ENCODE data around the gene MUC6.

MUC6 gene

DNA sequence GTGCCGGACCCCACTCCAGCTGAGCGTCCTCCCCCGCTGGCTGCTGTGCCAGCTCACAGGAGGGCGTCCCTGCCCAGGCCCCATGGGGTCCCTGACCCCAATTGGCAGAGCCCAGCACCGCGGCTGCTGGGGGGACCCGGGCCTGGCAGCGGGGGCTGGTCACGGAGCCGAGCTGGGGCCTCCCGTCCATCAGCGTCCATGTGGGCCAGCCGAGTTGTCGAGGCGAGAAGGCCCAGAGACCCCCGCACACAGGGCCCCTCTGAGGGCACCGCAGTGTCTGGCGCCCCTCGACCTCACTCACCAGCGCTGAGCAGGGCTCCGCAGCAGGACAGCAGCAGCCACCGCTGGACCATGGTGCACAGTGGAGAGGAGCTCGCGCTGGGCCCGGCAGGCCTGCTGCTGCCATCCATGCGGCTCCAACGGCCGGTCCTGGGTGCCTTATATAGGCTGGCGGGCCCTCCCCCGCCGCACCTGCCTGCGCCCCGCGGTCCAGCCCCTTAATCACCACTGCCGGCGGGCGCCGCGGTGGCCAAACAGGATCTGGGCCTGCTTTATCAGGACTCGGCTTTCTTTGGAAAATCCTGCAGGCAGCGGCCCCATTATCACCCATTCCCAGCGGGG lies at the start of gene MUC6:
TSS of gene MUC6 (minus strand) at position 416 of the 621 bp plus-strand sequence. CDS start at position 353, 63 bp downstream.
- no peak for DNase-seq

- no peak for DNase-seq
Observed at GRCh38 chr11:1085440-1086170, 49.1 kb upstream of the MUC6 start.

DNA sequence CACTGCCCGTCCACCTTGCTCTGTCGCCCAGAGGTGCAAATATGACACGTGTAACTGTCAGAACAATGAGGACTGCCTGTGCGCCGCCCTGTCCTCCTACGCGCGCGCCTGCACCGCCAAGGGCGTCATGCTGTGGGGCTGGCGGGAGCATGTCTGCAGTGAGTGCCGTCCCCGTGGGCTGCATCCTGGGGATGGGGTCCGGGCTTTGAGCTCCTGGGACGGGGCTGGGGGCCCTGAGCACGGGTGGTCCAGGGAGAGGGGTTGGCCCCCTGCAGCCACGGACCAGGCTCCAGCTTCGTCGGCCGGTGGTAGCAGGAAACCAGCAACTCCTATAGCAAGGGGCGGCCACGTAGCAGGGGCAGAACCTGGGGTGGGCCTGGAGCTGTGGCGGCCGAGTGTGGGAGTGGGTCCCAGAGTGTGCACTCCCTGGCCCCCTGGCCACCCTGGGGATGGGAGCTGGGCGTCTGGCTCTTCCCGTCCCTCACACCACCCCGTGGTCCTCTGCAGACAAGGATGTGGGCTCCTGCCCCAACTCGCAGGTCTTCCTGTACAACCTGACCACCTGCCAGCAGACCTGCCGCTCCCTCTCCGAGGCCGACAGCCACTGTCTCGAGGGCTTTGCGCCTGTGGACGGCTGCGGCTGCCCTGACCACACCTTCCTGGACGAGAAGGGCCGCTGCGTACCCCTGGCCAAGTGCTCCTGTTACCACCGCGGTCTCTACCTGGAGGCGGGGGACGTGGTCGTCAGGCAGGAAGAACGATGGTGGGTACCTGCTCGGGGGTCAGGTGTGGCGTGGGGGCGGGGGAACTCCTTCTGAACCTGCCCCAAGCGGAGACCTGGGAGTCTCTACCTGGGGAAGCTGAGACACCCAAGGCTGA lies 48.3 kb upstream of the MUC6 start:
- no peak for DNase-seq

DNA sequence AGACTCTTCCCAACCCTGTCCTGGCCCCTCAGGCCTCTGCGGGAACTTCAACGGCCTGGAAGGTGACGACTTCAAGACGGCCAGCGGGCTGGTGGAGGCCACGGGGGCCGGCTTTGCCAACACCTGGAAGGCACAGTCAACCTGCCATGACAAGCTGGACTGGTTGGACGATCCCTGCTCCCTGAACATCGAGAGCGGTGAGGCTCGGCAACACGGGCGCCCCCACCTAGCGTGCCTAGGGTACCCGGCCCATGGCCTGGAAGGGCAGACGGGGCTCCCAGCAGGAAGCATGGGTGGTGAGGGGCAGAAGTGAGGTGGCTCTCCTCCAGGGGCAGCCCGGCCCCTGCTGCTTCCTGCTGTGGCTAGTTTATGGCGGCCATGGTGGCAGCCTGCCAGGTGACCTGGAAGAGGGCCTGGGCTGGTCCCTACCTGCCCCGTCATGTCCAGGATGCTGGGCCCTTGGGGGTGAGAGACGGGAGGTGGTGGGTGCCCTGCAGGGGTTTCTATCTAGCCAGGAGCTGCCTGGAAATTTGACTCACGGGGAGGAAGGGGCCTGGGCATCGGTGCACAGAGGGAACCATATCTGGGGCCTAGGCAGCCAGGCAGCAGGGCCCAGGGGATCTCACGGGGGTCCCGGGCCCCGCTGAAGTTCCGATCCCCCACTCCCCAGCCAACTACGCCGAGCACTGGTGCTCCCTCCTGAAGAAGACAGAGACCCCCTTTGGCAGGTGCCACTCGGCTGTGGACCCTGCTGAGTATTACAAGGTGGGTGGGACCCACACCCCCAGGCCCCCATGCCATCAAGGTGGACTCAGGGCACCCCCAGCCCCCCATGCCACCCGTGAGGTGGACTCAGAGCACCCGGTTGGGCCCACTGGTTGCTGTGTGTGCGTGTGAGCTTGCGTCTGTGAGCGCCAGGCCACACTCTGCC lies 47.4 kb upstream of the MUC6 start:
- DNase-seq = no peak

- no peak for DNase-seq
Observed at GRCh38 chr11:1082728-1083620, 46.5 kb upstream of the MUC6 start.

- DNase-seq = no peak
Observed at GRCh38 chr11:1082346-1082727, 45.8 kb upstream of the MUC6 start.

DNA sequence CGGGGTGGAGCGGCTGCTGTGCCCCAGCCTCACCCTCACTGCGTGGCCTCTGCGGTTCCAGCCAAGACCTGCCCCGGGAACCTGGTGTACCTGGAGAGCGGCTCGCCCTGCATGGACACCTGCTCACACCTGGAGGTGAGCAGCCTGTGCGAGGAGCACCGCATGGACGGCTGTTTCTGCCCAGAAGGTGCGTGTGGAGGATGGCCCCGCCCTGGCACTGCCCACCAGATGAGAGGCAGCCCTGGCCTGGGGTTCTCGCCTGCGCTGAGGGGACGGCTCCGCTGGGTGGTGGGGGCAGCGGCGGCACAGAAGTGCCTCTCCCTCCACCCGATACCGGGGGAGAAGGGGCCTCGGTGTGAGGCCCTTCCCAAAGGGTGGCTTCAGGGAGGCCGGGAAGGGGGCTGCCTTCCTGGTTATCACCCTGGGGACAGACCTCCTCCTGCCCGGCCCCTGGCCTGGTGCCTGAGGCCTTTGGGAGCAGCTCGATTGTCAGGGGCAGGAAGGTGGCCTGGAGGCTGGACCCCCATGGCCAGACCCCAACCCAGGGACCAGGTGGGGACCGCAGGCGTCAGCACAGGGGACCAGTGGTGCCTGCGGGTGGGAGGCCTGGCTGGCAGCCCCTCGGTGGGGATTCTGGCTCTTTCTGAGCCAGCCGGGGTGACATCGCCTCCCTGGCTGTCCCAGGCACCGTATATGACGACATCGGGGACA lies 45.2 kb upstream of the MUC6 start:
- DNase-seq = no peak

- no peak for DNase-seq
Observed at GRCh38 chr11:1078191-1078601, 41.7 kb upstream of the MUC6 start.

DNA sequence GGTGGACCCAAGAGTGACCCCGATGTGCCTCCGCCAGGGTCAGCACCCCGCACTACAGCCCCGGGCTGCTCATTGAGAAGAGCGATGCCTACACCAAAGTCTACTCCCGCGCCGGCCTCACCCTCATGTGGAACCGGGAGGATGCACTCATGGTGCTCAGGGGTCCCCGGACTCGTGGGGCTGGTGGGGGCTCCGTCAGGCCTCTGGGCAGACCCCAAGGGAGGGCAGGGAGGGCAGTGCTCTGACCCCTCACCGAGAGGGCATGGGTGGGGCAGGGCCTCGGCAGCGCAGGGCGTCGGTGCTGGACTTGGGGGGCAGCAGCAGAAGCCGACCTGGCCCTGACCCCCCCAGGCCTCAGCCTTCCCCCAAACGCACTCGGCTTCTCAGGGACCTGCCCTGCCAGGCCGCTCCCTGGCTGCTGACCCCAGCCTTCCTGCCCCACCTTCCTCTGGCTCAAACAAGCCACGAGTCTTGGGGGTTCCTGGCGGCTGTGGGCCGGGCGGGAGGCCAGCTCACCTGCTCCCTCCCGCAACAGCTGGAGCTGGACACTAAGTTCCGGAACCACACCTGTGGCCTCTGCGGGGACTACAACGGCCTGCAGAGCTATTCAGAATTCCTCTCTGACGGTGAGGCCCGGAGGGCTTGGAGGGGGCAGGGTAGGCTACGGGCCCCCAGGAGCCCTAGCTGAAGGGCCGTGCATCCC lies 41.0 kb upstream of the MUC6 start:
- no peak for DNase-seq

GRCh38 chr11:1077033-1077416 lies 40.5 kb upstream of the MUC6 start:
- no peak for DNase-seq

GRCh38 chr11:1076061-1076665 lies 39.6 kb upstream of the MUC6 start:
- no peak for DNase-seq

DNA sequence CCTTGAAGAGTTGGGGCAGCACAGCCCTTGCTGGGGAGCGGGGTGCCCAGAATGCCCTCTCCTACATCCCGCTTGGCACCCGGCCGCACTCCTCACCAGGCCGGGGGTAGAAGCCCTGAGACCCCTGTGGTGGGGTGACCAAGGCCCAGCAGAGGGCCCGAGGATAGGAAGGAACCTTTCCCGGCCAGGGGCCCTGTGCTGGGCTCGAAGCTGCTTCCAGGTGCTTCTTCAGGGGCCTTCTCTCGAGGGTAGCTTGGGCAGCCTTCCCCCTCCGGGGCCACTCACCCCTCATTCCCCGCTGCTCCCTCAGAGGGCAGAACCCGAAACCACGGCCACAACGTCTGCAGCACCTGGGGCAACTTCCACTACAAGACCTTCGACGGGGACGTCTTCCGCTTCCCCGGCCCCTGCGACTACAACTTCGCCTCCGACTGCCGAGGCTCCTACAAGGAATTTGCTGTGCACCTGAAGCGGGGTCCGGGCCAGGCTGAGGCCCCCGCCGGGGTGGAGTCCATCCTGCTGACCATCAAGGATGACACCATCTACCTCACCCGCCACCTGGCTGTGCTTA lies 38.9 kb upstream of the MUC6 start:
- DNase-seq = no peak

- no peak for DNase-seq
Observed at GRCh38 chr11:1074244-1075221, 38.0 kb upstream of the MUC6 start, which contains the start of gene MUC2. Gene MUC2, plus strand, starts transcription at chr11:1074874.

DNA sequence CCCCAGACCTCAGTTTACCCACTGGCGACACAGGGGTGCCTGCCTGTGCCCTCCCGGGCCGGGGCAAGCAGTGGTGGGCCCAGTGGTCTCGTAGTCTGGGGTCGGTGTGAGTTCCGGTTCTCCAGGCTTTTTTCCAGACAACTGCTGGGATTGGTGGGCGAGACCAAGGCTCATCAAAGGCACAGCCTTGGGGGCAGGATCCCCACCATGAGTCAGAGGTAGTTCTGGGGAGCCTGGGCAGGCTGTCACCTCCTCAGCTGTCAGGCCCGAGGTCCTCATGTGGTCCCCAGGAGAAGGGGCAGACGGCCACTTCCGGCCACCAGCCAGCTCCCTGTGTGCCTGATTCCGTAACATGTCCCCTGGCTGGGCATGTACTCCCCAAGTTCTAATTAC lies 37.3 kb upstream of the MUC6 start:
- DNase-seq = no peak

DNA sequence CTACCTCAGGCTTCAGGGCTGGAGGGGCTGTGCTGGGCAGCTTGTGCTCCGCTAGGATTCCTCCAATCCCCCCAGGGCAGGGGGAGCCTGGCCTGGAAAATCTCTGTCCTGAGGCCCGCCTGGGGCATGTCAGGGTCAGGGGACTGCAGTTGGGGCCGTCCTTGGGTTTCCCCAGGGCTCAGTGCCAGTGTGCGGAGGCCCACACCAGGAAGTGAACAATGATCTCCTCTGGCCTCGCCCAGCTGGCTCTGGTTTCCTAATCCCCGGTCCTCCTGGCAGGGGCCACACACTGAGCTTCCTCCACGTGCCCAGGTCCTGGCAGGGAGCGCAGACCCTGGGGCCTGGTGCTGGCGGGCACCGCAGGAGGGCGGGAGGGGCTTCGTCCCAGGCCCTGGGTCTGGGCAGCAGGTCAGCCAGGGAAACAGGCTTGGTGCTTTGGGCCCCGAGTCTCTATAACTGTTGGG lies 36.8 kb upstream of the MUC6 start:
- DNase-seq = no peak

GRCh38 chr11:1072821-1073231 lies 36.3 kb upstream of the MUC6 start:
- no peak for DNase-seq

GRCh38 chr11:1072116-1072820 lies 35.8 kb upstream of the MUC6 start:
- no peak for DNase-seq

Measured in activated CD4-positive, alpha-beta T cell treated with anti-CD3 and anti-CD28 coated beads, Interleukin-10, Interleukin-2, amounts not matched to agents 100 ng/mL and 50 ng/mL, durations not matched to agents 16 hours and 8 hours (primary cell).